Mammary epithelial cell (primary cell): ENCODE measurements around the gene AP1M2.

Experiments used
- CTCF ChIP-seq, 2 donors: IDR thresholded peaks in 1 of 2; conservative IDR thresholded peaks in 1 of 2; 2 replicates each; pipeline ENCODE4 v1.5.1; 2011 to 2012; ENCODE audit warnings: inconsistent platforms in 2 of 2, low read length in 2 of 2, mild to moderate bottlenecking in 2 of 2, control low read depth in 1 of 2, low read depth in 1 of 2; ENCODE audit not compliant: insufficient read depth in 1 of 2; ENCODE audit errors: extremely low read depth in 1 of 2
- EZH2 ChIP-seq: IDR thresholded peaks from 2 replicates; pipeline ENCODE4 v1.6.1; 2012; ENCODE audit warnings: low read length, inconsistent platforms, borderline replicate concordance

GRCh38 chr19:10533646-10534386 is 53.3 kb downstream of the AP1M2 start:
- TF ChIP-seq CTCF (conservative IDR thresholded peaks at IDR 0.05 in 1 of 2, IDR thresholded peaks at IDR 0.05 in 1 of 2; ENCODE audit: extremely low read depth in 1 of 2, insufficient read depth in 1 of 2, low read depth in 1 of 2, low read length in 2 of 2) (no peak), EZH2 (no peak)
